GM12878 (cell line): ENCODE results near the gene PSMB9. TPM values are rescaled to one million over a fixed set of nuclear protein-coding genes. Genes with fewer than 3 reads are reported as not detected.
A peak's percentile ranks its signal among the peaks of the same experiment; 100 is the strongest.

Experiments
- ATAC-seq: fragments of 200-7000 bp; cut with Tn5 transposase; 3 replicates; pipeline ENCODE4 v1.9.1; 2020; ENCODE audit warnings: mild to moderate bottlenecking, moderate library complexity
- BruUV-seq: library from RNA; stranded (reverse); fragments of 400-500 nt; replicated peaks from 2 replicates; lab custom pipeline; 2021; lab: Mats Ljungman, UMichigan
- CTCF ChIA-PET: fragments of 300-600 bp; sonication (Branson Sonifier 250); formaldehyde crosslinking; extraction: SDS; loops from one replicate; lab custom pipeline; 2021; ENCODE audit warnings: inconsistent platforms; lab: Yijun Ruan, JAX
- POLR2A ChIA-PET: fragments of 350-600 bp; formaldehyde crosslinking; extraction: SDS; loops from one replicate; lab custom pipeline; 2021; ENCODE audit warnings: inconsistent platforms; lab: Charles Lee
- RAD21 ChIA-PET: fragments of 300-600 bp; sonication (Branson Sonifier 250); formaldehyde crosslinking; loops from one replicate; lab custom pipeline; 2023; ENCODE audit warnings: antibody characterized with exemption; ENCODE audit not compliant: unreplicated experiment; lab: Charles Lee
- SMC1A ChIA-PET: fragments of 300-600 bp; sonication (Branson Sonifier 250); formaldehyde crosslinking; loops from one replicate; lab custom pipeline; 2023; ENCODE audit not compliant: unreplicated experiment, uncharacterized antibody; lab: Charles Lee
- DNase-seq: peaks from one replicate; pipeline ENCODE4 v3.0.0-alpha.2; 2011; ENCODE audit warnings: low read depth, low spot score
- FAIRE-seq: peaks from 3 replicates; lab custom pipeline; 2011; peaks lifted over from hg19 to GRCh38; lab: Jason Lieb, UNC
- H2AFZ ChIP-seq: 2 replicates; pipeline ENCODE4 v1.6.0; 2011; ENCODE audit warnings: low read depth, low read length, control low read depth; ENCODE audit not compliant: control insufficient read depth
- H3K27ac ChIP-seq: 2 replicates; pipeline ENCODE4 v1.5.1; 2011; ENCODE audit warnings: control low read depth; ENCODE audit not compliant: control insufficient read depth, insufficient read depth
- H3K27me3 ChIP-seq, 2 experiments: replicated peaks in 1 of 2; 2 replicates each; pipeline versions ENCODE4 v1.6.0 to v1.6.1; 2011; ENCODE audit warnings: low read length in 1 of 2; ENCODE audit not compliant: control insufficient read depth in 2 of 2, insufficient read depth in 2 of 2
- H3K36me3 ChIP-seq, 2 experiments: 2 replicates each; pipeline ENCODE4 v1.5.1; 2011; ENCODE audit warnings: low read length in 1 of 2; ENCODE audit not compliant: control insufficient read depth in 2 of 2, insufficient read depth in 2 of 2
- H3K4me1 ChIP-seq: 2 replicates; pipeline ENCODE4 v1.6.1; 2011; ENCODE audit warnings: mild to moderate bottlenecking, low read length, moderate library complexity, mixed read lengths; ENCODE audit not compliant: control insufficient read depth, insufficient read depth
- H3K4me2 ChIP-seq: 2 replicates; pipeline ENCODE4 v1.6.0; 2011; ENCODE audit warnings: control low read depth; ENCODE audit not compliant: control insufficient read depth, insufficient read depth
- H3K4me3 ChIP-seq: fragments of 200-600 bp; sonication (generic); 2 replicates; pipeline ENCODE4 v1.5.1; 2016
- H3K79me2 ChIP-seq: 2 replicates; pipeline ENCODE4 v1.6.0; 2011; ENCODE audit warnings: low read length; ENCODE audit not compliant: control insufficient read depth, insufficient read depth
- H3K9ac ChIP-seq: 2 replicates; pipeline ENCODE4 v1.8.0; 2011; ENCODE audit warnings: low read length, control low read depth, mixed read lengths; ENCODE audit not compliant: control insufficient read depth, insufficient read depth
- H3K9me3 ChIP-seq: replicated peaks from 3 replicates; pipeline ENCODE4 v1.5.1; 2011; ENCODE audit warnings: mild to moderate bottlenecking, low read length; ENCODE audit not compliant: control insufficient read depth, insufficient read depth
- H4K20me1 ChIP-seq: 2 replicates; pipeline ENCODE4 v1.6.0; 2011; ENCODE audit not compliant: control insufficient read depth, insufficient read depth
- ATF7 ChIP-seq: fragments of 450-650 bp; IDR thresholded peaks from 2 replicates; pipeline ENCODE4 v1.6.1; 2016; ENCODE audit warnings: low read depth, mild to moderate bottlenecking
- BHLHE40 ChIP-seq, 2 experiments: fragments of 450-650 bp in 1 of 2; IDR thresholded peaks; 2 replicates each; pipeline ENCODE4 v1.6.1; 2011 to 2017; ENCODE audit warnings: low read depth in 2 of 2, borderline replicate concordance in 1 of 2, improper control_type of control experiment in 1 of 2, low read length in 1 of 2, mild to moderate bottlenecking in 1 of 2
- CBFB ChIP-seq: IDR thresholded peaks from 2 replicates; pipeline ENCODE4 v1.6.1; 2016; ENCODE audit warnings: antibody characterized with exemption, low read depth
- CBX5 ChIP-seq: sonication (generic); IDR thresholded peaks from 2 replicates; pipeline ENCODE4 v1.6.1; 2016; ENCODE audit warnings: low read depth, moderate library complexity, mild to moderate bottlenecking, inconsistent platforms
- CTCF ChIP-seq, 3 experiments: IDR thresholded peaks in 2 of 3; conservative IDR thresholded peaks in 1 of 3; 2 replicates each; pipeline ENCODE4 v1.5.1; 2011; ENCODE audit warnings: low read depth in 3 of 3, low read length in 3 of 3, mild to moderate bottlenecking in 3 of 3, control low read depth in 2 of 3, moderate library complexity in 2 of 3, inconsistent platforms in 1 of 3, mixed read lengths in 1 of 3; ENCODE audit not compliant: control insufficient read depth in 2 of 3, insufficient read depth in 1 of 3; ENCODE audit errors: extremely low read depth in 1 of 3
- EED ChIP-seq: sonication (generic); IDR thresholded peaks from 2 replicates; pipeline ENCODE4 v1.6.1; 2016; ENCODE audit warnings: antibody characterized with exemption, low read depth
- EP300 ChIP-seq, 2 experiments: fragments of 150-350 bp in 1 of 2; IDR thresholded peaks; 2 replicates each; pipeline ENCODE4 v1.6.1; 2011 to 2012; ENCODE audit warnings: low read depth in 2 of 2, low read length in 2 of 2, borderline replicate concordance in 1 of 2, improper control_type of control experiment in 1 of 2, inconsistent platforms in 1 of 2; ENCODE audit not compliant: control insufficient read depth in 1 of 2
- FOXM1 ChIP-seq: IDR thresholded peaks from 2 replicates; pipeline ENCODE4 v1.6.1; 2012; ENCODE audit warnings: low read depth, mild to moderate bottlenecking, inconsistent platforms, low read length, moderate library complexity
- IKZF1 ChIP-seq: fragments of 450-650 bp; conservative IDR thresholded peaks from 2 replicates; pipeline ENCODE4 v1.6.1; 2017; ENCODE audit warnings: antibody characterized with exemption, mild to moderate bottlenecking
- IKZF2 ChIP-seq, 2 experiments: fragments of 450-650 bp; IDR thresholded peaks; 2 replicates each; pipeline ENCODE4 v1.6.1; 2017; ENCODE audit warnings: mild to moderate bottlenecking in 2 of 2, moderate library complexity in 2 of 2
- JUNB ChIP-seq: IDR thresholded peaks from 2 replicates; pipeline ENCODE4 v1.6.1; 2016; ENCODE audit warnings: antibody characterized with exemption, mild to moderate bottlenecking
- PRDM15 ChIP-seq: fragments of 450-650 bp; formaldehyde crosslinking; IDR thresholded peaks from 2 replicates; pipeline ENCODE4 v1.4.0; 2020; ENCODE audit warnings: mild to moderate bottlenecking, moderate library complexity
- RUNX3 ChIP-seq: IDR thresholded peaks from 2 replicates; pipeline ENCODE4 v1.6.1; 2012; ENCODE audit warnings: low read length, inconsistent platforms
- WGBS: methylation state at CpG from one replicate; pipeline ENCODE4 v1.1.6; 2016; ENCODE audit warnings: low lambda C conversion rate; ENCODE audit not compliant: insufficient replicate concordance, insufficient coverage; ENCODE audit errors: missing lambda C conversion rate; 5-methylcytosine and 5-hydroxymethylcytosine counted together
- in situ Hi-C: fragments of 300-500 bp; cut with MboI; formaldehyde crosslinking; loops from 9 replicates; pipeline ENCODE4 v1.14.3; 2018; ENCODE audit warnings: mixed read lengths
- intact Hi-C: fragments of 100-400 bp; cut with micrococcal nuclease; formaldehyde crosslinking; loops from one replicate; pipeline ENCODE4 v1.14.2; 2022; ENCODE audit not compliant: unreplicated experiment
- polyA plus RNA-seq, 11 experiments: library from polyadenylated mRNA; depleted of rRNA in 4 of 11; unstranded in 6 of 11; stranded (reverse) in 5 of 11; fragments of >200 nt; fragmentation: Nextera tagmentation in 4 of 11; fragmentation: Illumina TruSeq in 1 of 11; extraction: Ambion mirVana in 4 of 11; extraction: Trizol in 1 of 11; gene quantifications; 1 replicate in 1 of 11; 2 replicates in 10 of 11; pipeline versions ENCODE4 v1.2.1 to v1.2.3, GENCODE V29; 2011 to 2016; ENCODE audit warnings: inconsistent platforms in 2 of 11, missing spikeins in 2 of 11, low read depth in 1 of 11
- total RNA-seq, 4 experiments: library from RNA; depleted of rRNA in 3 of 4; stranded (reverse); fragments of >200 nt in 3 of 4; fragmentation: Illumina TruSeq in 1 of 4; extraction: Trizol in 1 of 4; gene quantifications; 2 replicates each; pipeline versions ENCODE4 v1.2.1 to v1.2.3, GENCODE V29; 2013 to 2021

PSMB9 gene
- total and polyA plus RNA-seq, 10 of the 15 experiments (the other 5 are each of a cell fraction or from before 2014, with no cell fraction given): 167 to 517 (median 275) TPM

- CTCF ChIA-PET: interaction anchor here (0.7 to 3.4 kb wide), 8 partner anchors 17 to 401 kb away, joined by 3 to 20 read pairs (median 3); partner anchors contain the start of gene TAP2
- Histone ChIP-seq H3K27me3 (no peaks in the 10 kb centered on the region), H3K36me3 (peaks cover 1 to 9% of the 10 kb centered on the region in 2 experiments; a peak in 3 of 4 replicates), H3K79me2 (peaks cover 22% of the 10 kb centered on the region), H3K27ac (peak overlapping the region; percentile 98), H3K4me3 (peak overlapping the region; percentile 73), H4K20me1 (no peaks in the 10 kb centered on the region), H3K9me3 (no peaks in the 10 kb centered on the region), H3K4me1 (peaks cover 31% of the 10 kb centered on the region), H3K9ac (peak overlapping the region; percentile 89), H3K4me2 (peak overlapping the region; percentile 98), H2AFZ (peak overlapping the region; percentile 49)
- SMC1A ChIA-PET: interaction anchor here (0.8 to 3.0 kb wide), 7 partner anchors 10 to 401 kb away, joined by 3 to 14 read pairs (median 4); partner anchors contain the start of gene TAP2
- ATAC-seq: peak; percentile 23
- WGBS: 18% methylated on average over 5 of the region's 5 CpGs
- no peak for DNase-seq
- peak; percentile 76 for TF ChIP-seq RUNX3
- TF ChIP-seq FOXM1: peak; percentile 31; the same call in 1 of the 2 replicates
- TF ChIP-seq BHLHE40 (IDR thresholded peaks at IDR 0.05; ENCODE audit: borderline replicate concordance in 1 of 2, low read depth in 2 of 2, low read length in 1 of 2): no peak
- no peak for TF ChIP-seq PRDM15 (CRISPR knock-in tag)
- TF ChIP-seq ATF7: peak; percentile 66
- no peak for TF ChIP-seq CBX5
- TF ChIP-seq CBFB: 0 out of 2 replicates have a peak, but pooled peaks have one; percentile 24
- peak; percentile 71 for TF ChIP-seq EED
- peak; percentile 26; the same call in 1 of the 2 replicates for TF ChIP-seq IKZF1
- TF ChIP-seq EP300 (IDR thresholded peaks at IDR 0.05; ENCODE audit: borderline replicate concordance in 1 of 2, control insufficient read depth in 1 of 2, low read depth in 2 of 2, low read length in 2 of 2): 0 out of 4 replicates have a peak, but pooled peaks of 1 of the 2 experiments have one; percentile 25
- TF ChIP-seq CTCF (IDR thresholded peaks at IDR 0.05 in 2 of 3, conservative IDR thresholded peaks at IDR 0.05 in 1 of 3; ENCODE audit: control insufficient read depth in 2 of 3, extremely low read depth in 1 of 3, insufficient read depth in 1 of 3, low read depth in 3 of 3, low read length in 3 of 3): no peak
- 0 out of 2 replicates have a peak, but pooled peaks have one; percentile 6 for TF ChIP-seq JUNB
- TF ChIP-seq IKZF2 (IDR thresholded peaks at IDR 0.05): peak; percentile 21 to 41; a peak in 2 of 4 replicates
- RAD21 ChIA-PET: interaction anchor here (1.7 to 1.8 kb wide), 2 partner anchors 23 to 39 kb away, joined by 4 to 8 read pairs; partner anchors contain the start of genes PSMB9 and TAP2
- in situ Hi-C loops: no loop called here
- POLR2A ChIA-PET: interaction anchor here (3.0 kb wide), 1 partner anchor 30 kb away, joined by 10 read pairs; no protein-coding TSS in a partner anchor
- BruUV-seq: no TSS peak
- FAIRE-seq: no peak
- intact Hi-C loops: no loop called here
Measured at GRCh38 chr6:32815115-32815514, 38.9 kb upstream of the PSMB9 start.
